ENCODE data around the gene TCP1. TPM values are rescaled to one million over a fixed set of nuclear protein-coding genes. Genes with fewer than 3 reads are reported as not detected.
A peak's percentile ranks its signal among the peaks of the same experiment; 100 is the strongest.

Gene TCP1
- total RNA-seq, 1 donor from 2014 or later, result 192 TPM

DNA sequence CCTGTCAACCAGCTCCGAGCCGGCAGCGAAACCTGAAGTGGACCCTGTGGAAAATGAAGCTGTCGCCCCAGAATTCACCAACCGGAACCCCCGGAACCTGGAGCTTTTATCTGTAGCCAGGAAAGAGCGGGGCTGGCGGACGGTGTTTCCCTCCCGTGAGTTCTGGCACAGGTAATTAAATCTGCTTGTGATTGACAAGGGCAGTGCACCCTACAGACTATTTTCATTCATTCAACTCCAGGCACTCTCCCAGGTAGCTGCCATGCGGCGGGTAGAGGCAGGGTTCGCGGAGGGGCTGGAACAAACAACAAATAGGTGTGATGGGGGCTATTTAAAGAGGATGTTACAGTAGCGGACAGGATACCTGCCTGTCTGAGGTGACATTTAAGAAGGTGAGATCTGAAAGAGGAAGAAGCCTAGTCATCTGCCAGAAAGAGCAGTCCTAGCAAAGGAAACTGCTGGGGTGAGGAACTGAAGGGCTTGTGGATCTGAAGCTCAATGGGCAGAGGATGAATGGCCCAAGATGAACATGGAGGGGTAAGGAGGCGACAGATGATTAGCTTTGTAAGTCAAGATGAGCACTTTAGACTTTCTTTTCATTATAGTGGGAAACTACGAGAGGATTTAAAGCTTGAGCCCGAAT is 1.7 kb upstream of the TCP1 start:
- TF ChIP-seq, protein P1, sequence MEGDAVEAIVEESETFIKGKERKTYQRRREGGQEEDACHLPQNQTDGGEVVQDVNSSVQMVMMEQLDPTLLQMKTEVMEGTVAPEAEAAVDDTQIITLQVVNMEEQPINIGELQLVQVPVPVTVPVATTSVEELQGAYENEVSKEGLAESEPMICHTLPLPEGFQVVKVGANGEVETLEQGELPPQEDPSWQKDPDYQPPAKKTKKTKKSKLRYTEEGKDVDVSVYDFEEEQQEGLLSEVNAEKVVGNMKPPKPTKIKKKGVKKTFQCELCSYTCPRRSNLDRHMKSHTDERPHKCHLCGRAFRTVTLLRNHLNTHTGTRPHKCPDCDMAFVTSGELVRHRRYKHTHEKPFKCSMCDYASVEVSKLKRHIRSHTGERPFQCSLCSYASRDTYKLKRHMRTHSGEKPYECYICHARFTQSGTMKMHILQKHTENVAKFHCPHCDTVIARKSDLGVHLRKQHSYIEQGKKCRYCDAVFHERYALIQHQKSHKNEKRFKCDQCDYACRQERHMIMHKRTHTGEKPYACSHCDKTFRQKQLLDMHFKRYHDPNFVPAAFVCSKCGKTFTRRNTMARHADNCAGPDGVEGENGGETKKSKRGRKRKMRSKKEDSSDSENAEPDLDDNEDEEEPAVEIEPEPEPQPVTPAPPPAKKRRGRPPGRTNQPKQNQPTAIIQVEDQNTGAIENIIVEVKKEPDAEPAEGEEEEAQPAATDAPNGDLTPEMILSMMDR (IDR thresholded peaks at IDR 0.05; ENCODE audit: unreplicated experiment), result no peak
- no peaks in the 10 kb centered on the region for H3K9me3 Mint-ChIP-seq
- H3K27ac Mint-ChIP-seq, result peak overlapping the region; percentile 97
- peaks cover 18% of the 10 kb centered on the region for H3K36me3 Mint-ChIP-seq
- peak overlapping the region; percentile 98 for H3K4me3 Mint-ChIP-seq
- H3K4me1 Mint-ChIP-seq, result peaks cover 31% of the 10 kb centered on the region
- no peak for DNase-seq (ENCODE audit: low spot score in 2 of 2, unreplicated experiment in 2 of 2)
- H3K27me3 Mint-ChIP-seq (ENCODE audit: low read depth), result no peaks in the 10 kb centered on the region

DNA sequence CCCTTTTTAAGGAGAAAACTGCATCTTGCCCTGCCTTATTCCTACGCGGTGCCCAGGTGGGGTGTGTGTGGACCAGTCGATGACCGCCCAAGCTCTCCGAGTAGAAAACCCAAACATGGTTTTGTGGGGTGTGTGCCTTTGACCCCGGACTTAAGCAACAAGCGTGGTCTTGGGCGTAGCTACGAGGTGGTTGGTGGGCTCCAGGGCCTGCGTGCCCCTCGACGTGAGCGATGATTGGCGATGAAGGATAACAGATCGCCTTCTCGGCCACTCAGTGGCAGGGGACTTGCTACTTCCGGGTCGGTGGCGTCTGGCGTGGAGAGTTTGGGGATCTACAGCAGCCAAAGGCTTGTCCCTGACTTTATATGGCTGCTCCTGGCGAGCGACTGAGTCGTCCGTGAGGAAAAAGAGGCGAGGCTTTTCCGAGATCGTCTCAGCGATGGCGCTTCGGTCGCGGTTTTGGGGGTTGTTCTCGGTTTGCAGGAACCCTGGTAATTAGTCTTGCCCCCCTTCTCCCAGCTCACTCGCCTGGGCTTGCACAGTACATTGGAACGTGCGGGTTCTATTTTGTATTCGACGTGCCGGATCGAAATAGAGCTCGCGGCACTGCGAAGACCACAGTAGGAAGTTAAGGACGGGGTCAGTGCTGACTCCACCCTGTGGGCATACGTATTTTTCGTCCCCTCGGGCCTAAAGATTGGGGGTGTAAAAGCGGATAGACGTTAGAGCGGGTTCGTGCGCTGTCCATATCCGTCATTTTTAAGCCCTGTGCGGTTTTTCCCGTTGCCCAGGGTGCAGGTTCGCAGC is 950 bp upstream of the TCP1 start, which contains the start of gene MRPL18:
MRPL18 (plus strand) TSS at position 319 of the 807 bp plus-strand sequence; CDS start at position 440, 121 bp downstream.
- H3K27ac Mint-ChIP-seq, result peak within 1 kb of the TSS; percentile 97
- peaks cover 21% of the 10 kb centered on the region for H3K36me3 Mint-ChIP-seq
- H3K9me3 Mint-ChIP-seq, result no peaks in the 10 kb centered on the region
- H3K4me3 Mint-ChIP-seq, result peak within 1 kb of the TSS; percentile 98
- peaks cover 31% of the 10 kb centered on the region for H3K4me1 Mint-ChIP-seq
- DNase-seq (ENCODE audit: low spot score in 2 of 2, unreplicated experiment in 2 of 2), result peak; percentile 81 to 83
- TF ChIP-seq, protein P1 (IDR thresholded peaks at IDR 0.05; ENCODE audit: unreplicated experiment), result no peak
- H3K27me3 Mint-ChIP-seq (ENCODE audit: low read depth), result no peaks in the 10 kb centered on the region

DNA sequence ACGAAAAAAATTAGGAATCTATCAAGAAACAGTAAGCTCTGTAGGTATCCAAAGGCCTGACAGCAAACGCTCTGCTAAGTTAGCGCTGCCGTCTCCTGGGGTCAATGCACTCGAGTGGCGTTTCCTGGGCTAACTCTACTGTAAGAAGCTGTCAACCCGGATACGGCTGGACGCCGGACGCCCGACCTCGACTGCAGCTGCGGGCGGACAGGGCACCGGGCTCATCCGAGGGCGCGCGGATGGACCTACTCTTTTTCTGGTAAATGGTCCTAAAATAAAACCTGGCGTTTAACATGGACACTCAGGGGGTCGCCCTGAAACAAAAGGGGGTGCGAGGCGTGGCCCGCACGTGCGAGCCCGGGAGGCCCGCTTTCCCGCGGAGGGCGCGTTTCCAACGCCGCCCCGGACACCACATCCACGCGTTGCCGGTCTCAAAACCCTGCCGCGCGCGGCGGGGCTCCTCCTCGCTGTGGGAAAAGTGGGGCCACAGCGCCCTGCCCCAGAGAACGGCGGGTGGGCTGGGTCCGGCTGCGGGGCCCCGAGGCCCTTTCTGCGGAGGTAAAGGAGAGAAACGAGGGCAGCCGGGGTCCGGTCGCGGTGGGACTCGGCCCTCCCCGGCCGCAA is 537 bp downstream of the TCP1 start:
- Mint-ChIP-seq H3K4me1 (peaks cover 31% of the 10 kb centered on the region), H3K9me3 (no peaks in the 10 kb centered on the region), H3K27me3 (ENCODE audit: low read depth) (no peaks in the 10 kb centered on the region), H3K36me3 (peaks cover 25% of the 10 kb centered on the region), H3K27ac (peak overlapping the region; percentile 87), H3K4me3 (peak overlapping the region; percentile 98)
- peak in 1 of 2 experiments; percentile 41 for DNase-seq (ENCODE audit: low spot score in 2 of 2, unreplicated experiment in 2 of 2)
- TF ChIP-seq, protein P1 (IDR thresholded peaks at IDR 0.05; ENCODE audit: unreplicated experiment), result no peak

DNA sequence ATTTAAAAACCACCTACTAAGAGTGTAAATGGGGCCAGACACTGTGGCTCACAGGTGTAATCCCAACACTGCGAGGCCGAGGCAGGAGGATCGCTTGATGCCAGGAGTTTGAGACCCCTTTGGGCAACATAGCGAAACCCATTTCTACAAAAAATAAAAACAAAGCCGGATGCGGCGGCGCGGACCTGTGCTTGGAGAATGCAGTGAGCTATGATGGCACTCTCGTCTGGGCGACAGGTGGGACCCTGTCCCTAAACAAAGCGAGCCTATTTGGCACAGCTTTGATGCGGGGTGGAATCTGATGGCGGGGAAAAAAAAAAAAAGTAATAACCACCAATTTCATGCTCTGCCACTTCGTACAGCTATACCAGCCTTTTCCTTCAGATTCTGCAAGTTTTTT is 1.1 kb downstream of the TCP1 start:
- TF ChIP-seq, protein P1 (IDR thresholded peaks at IDR 0.05; ENCODE audit: unreplicated experiment), result no peak
- Mint-ChIP-seq H3K4me3 (peak overlapping the region; percentile 98), H3K4me1 (peaks cover 31% of the 10 kb centered on the region), H3K36me3 (peaks cover 26% of the 10 kb centered on the region), H3K27me3 (ENCODE audit: low read depth) (no peaks in the 10 kb centered on the region), H3K27ac (peak overlapping the region; percentile 87), H3K9me3 (no peaks in the 10 kb centered on the region)
- DNase-seq (ENCODE audit: low spot score in 2 of 2, unreplicated experiment in 2 of 2), result no peak

DNA sequence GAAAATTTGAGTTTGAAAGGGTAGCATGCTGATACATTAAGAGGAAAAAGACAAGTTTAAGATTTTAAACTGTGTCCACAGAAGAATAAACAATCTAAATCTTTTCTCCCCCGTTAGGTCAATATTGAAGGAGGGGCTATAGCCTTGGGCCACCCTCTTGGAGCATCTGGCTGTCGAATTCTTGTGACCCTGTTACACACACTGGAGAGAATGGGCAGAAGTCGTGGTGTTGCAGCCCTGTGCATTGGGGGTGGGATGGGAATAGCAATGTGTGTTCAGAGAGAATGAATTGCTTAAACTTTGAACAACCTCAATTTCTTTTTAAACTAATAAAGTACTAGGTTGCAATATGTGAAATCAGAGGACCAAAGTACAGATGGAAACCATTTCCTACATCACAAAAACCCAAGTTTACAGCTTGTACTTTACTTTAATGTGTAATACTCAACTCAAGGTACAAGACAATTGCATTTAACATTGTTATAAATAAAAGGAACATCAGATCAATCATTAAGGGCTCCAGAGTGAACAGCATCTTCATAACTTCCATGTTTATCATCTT is 10.8 kb downstream of the TCP1 start:
- Mint-ChIP-seq H3K36me3 (peaks cover 48% of the 10 kb centered on the region), H3K27ac (no peak overlapping the region), H3K27me3 (ENCODE audit: low read depth) (no peaks in the 10 kb centered on the region), H3K4me1 (no peaks in the 10 kb centered on the region), H3K4me3 (no peak overlapping the region), H3K9me3 (no peaks in the 10 kb centered on the region)
- no peak for DNase-seq (ENCODE audit: low spot score in 2 of 2, unreplicated experiment in 2 of 2)
- TF ChIP-seq, protein P1 (IDR thresholded peaks at IDR 0.05; ENCODE audit: unreplicated experiment), result no peak

Measured in mesothelial cell of epicardium (in vitro differentiated cells).